NCI-H1092 treated with DMSO at 0.1 percent for 48 hours (cell line): Measurements from ENCODE around the gene KAT6B.
A peak's percentile ranks its signal among the peaks of the same experiment; 100 is the strongest.

Source experiments
- DNase-seq: peaks from one replicate; lab custom pipeline; 2025; lab: John Stamatoyannopoulos, UW

KAT6B gene

DNA sequence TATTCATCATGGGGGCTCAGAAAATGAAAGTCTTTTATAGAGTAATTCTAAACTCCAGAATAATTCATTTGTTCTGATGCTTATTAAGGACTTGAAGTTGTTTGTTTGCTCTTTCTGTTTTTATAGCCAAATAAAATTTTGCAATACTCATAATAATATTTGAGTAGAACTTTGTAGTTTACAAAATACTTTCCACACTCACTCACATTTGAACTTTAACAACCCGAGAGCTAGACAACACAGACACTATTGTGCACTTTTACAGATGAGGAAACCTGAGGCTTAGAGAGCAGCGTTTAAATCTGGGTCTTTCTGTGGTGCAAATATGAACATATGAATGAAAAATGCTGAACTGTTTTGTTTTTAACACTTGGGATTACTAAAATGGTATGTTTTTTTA, 126.8 kb downstream of the KAT6B start:
- DNase-seq: no peak

DNA sequence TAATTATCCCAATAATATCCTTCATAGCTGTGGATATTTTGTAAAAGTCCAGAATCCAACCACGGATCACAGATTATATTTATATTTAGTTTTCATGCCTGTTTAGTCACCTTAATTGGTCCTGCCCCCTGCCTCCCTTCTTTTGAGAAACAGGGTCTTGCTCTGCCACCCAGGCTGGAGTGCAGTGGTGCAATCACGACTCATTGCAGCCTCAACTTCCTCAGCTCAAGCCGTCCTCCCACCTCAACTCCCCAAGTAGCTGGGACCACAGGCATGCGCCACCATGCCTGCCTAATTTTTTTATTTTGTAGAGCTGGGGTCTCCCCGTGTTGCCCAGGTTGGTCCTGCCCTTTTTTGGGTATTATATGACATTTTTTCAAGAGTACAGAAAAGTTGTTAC, 129.4 kb downstream of the KAT6B start:
- DNase-seq: no peak

GRCh38 chr10:74956555-74957111, 130.2 kb downstream of the KAT6B start:
- no peak for DNase-seq

GRCh38 chr10:74957285-74957961, 131.0 kb downstream of the KAT6B start:
- DNase-seq: no peak

DNA sequence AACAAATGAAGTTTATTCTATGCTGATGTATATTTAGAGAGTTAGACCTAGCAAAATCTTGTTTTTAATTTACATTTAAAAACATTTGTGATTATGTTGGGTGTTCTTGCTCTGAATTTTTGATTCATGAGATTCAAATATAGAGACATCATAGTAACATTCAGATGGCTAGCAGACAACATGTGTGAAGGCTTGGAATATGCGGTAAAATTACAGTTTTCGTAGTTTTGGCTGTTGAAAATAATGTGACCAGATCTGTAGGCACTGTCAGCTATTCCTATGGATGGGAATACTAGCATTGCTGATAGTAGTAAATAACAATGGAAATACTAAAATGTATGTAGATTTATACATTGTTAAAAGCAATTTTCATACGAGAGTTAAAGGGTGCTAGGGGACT, 131.9 kb downstream of the KAT6B start:
- no peak for DNase-seq

- no peak for DNase-seq
Observed at GRCh38 chr10:74960670-74961069, 134.3 kb downstream of the KAT6B start.

DNA sequence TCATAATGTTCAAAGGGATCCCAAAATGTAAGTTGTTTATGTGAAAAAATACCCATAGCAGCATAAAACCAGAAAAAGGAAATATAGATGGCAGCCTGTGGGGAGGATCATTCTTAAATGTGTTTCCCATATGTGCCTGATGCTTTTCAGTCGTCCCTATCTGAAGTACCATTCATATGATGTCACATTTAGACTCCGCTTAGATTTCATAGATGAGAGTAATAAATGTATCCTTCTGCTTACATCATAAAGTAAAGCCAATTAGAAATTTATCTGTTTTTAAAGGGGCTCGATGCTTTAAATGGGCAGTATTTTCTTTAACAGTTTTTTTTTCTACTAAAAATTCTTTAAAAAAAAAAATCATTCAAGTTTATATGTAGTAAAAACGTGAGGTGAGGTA, 136.1 kb downstream of the KAT6B start:
- DNase-seq: no peak

- DNase-seq: no peak
Observed at GRCh38 chr10:74963549-74963948, 137.1 kb downstream of the KAT6B start.

DNA sequence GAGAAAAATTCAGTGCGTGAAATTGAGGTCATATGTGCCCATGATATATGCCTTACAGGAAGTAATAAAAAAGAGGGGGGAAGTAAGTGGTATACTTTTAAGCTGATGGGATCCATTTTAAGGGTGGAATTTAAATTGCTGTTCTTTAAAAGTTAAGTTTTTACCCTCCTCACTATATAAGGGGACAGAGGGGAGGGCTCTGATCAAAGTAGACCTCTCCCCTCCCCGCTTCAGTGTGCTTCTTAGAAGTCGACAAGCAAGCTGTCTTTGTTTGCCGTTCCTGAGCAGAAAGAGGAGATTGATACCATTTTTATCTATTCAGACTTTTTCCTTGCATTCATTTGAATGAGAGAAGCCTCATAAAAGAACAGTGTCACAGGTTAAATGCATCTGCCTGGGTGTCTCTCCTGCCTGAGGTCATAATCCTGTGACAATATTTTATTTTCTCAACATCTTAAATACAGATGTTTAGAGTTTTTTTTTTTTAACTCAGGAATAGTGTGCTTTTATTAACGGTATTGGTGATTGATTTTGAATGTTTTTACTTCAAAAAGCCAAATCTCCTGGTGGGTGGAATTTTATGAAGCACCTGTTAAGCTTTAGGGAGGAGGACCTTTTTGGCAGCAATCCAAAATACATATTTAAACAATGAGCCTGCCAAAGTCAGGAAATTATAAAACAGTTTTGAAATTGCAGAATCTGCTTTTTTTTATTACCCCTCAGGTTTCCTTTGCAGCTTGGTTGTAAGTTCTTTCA, 141.7 kb downstream of the KAT6B start:
- peak; percentile 91 for DNase-seq

DNA sequence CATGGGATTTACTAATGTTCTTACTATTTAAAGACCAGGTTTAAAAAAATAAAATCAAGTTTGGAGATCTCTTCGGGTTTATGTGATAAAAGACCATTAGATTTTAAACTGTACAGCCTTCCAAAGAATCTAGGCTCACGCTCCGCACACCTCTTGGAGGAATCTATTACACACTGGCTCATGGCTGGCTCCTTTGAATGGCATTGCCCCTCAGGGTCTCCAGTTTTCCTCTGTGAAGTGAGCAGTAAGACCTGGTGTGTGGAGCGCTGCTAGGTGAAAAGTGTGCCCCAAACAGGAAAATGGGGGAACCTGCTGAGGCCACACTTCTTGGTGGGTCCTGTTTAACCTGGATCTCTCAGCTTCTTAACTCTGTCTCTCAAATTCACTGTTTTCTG, 142.3 kb downstream of the KAT6B start:
- peak; percentile 89 for DNase-seq

- no peak for DNase-seq
Observed at GRCh38 chr10:74969093-74969492, 142.7 kb downstream of the KAT6B start.

GRCh38 chr10:74969530-74969929, 143.1 kb downstream of the KAT6B start:
- DNase-seq: no peak

DNA sequence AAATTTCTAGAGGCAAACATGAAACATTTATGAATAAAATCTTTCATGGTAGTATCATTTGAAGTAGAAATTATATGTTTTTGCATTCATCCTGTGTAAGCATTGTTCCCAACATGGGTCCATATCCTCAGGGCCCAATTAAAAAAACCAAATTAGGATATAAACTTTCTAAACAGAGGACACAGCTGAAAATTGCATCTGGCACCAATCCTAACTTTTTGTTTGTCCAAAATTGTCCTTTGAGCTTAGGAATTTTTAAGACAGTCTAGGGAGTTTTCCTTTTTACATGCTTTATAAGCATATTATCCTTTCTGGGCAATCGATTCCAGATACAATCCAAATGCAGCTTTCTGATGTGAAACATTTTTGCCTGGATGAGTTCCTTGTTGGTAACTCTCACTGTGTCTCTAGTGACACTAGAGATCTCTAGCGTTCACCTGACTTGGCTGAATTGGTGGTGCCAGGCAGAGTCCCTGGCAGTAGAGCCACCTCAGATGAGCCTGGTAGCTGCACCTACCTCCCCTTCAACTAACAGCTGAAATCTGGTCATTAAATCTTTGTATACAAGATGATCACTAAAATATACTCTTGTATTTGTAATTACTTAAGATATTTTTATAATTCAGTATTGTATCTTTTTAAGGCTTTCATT, 147.5 kb downstream of the KAT6B start:
- no peak for DNase-seq

DNA sequence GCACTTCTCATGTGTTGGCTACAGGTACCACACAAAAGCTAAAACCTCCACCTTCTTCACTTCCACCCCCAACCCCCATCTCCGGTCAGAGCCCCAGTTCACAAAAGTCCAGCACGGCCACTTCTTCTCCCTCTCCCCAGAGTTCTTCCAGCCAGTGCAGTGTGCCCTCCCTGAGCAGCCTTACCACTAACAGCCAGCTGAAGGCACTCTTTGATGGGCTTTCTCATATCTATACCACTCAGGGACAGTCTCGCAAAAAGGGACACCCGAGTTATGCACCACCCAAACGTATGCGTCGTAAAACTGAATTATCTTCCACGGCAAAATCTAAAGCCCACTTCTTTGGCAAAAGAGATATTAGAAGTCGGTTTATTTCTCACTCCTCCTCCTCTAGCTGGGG, 149.4 kb downstream of the KAT6B start:
- no peak for DNase-seq

- no peak for DNase-seq
Observed at GRCh38 chr10:74976565-74976964, 150.2 kb downstream of the KAT6B start.

GRCh38 chr10:74977072-74977471, 150.7 kb downstream of the KAT6B start:
- DNase-seq: no peak

GRCh38 chr10:74977913-74978847, 151.8 kb downstream of the KAT6B start:
- DNase-seq: no peak

- peak; percentile 27 for DNase-seq
Observed at GRCh38 chr10:74981831-74982633, 155.6 kb downstream of the KAT6B start.

GRCh38 chr10:74982634-74982982, 156.2 kb downstream of the KAT6B start:
- no peak for DNase-seq

GRCh38 chr10:74983383-74983782, 157.0 kb downstream of the KAT6B start:
- DNase-seq: no peak
